ENCODE results near the gene PACSIN3. TPM values are rescaled to one million over a fixed set of nuclear protein-coding genes. Genes with fewer than 3 reads are reported as not detected.
A peak's percentile ranks its signal among the peaks of the same experiment; 100 is the strongest.

The PACSIN3 gene
- total and polyA plus RNA-seq, 2 of the 8 experiments (the other 6 are each of a cell fraction or from before 2014, with no cell fraction given), result 23.8 to 47.2 TPM

GRCh38 chr11:47185305-47186075 lies 744 bp downstream of the PACSIN3 start:
- H4K91ac ChIP-seq (replicated peaks; ENCODE audit: insufficient read length, low read length), result peak overlapping the region; percentile 94
- peak overlapping the region; percentile 81 for H3K27ac ChIP-seq (ENCODE audit: low read depth, low read length)
- peak overlapping the region; percentile 70 for H2BK120ac ChIP-seq (replicated peaks; ENCODE audit: low read depth, low read length)
- H4K20me1 ChIP-seq (replicated peaks in 1 of 2; ENCODE audit: control insufficient read depth in 1 of 2, insufficient read depth in 2 of 2, low read length in 2 of 2), result peaks cover 0 to 4% of the 10 kb centered on the region in 2 experiments
- H2AFZ ChIP-seq (ENCODE audit: low read length), result no peak overlapping the region
- peak overlapping the region; percentile 99 for H3K4ac ChIP-seq (replicated peaks; ENCODE audit: insufficient read length, low read depth, low read length)
- H3K4me2 ChIP-seq (ENCODE audit: insufficient read depth in 1 of 2, low read depth in 2 of 2, low read length in 2 of 2), result peak overlapping the region; percentile 66 to 82
- H3K18ac ChIP-seq (ENCODE audit: extremely low read depth, low read length), result peak overlapping the region; percentile 97
- H2BK5ac ChIP-seq (ENCODE audit: low read depth, low read length), result peak overlapping the region; percentile 91; the same call in 1 of the 2 replicates
- WGBS, 2 experiments (ENCODE audit: extremely low coverage in 1 of 2, insufficient coverage in 1 of 2, insufficient read length in 1 of 2, insufficient replicate concordance in 2 of 2, low coverage in 1 of 2, low lambda C conversion rate in 2 of 2, missing lambda C conversion rate in 1 of 2), result 4% methylated on average over 35 of the region's 50 CpGs; no CpG with 5 or more reads in 1 of the 2 experiments
- H2BK12ac ChIP-seq (ENCODE audit: low read depth, low read length), result 0 out of 2 replicates have a peak overlapping the region, but pooled peaks have one; percentile 71
- peaks cover 3% of the 10 kb centered on the region; the same call in 1 of the 2 replicates for H3K79me1 ChIP-seq (ENCODE audit: low read depth, low read length)
- peaks cover 0 to 8% (median 6%) of the 10 kb centered on the region in 4 experiments; a peak in 5 of 7 replicates for H3K4me1 ChIP-seq (replicated peaks in 1 of 4; ENCODE audit: control insufficient read depth in 3 of 4, insufficient read depth in 4 of 4, low read length in 3 of 4)
- H2BK20ac ChIP-seq (ENCODE audit: low read length), result no peak overlapping the region
- H3K23me2 ChIP-seq (ENCODE audit: low read depth, low read length), result peaks cover 12% of the 10 kb centered on the region; the same call in 1 of the 2 replicates
- no peaks in the 10 kb centered on the region for H3K9me3 ChIP-seq (ENCODE audit: insufficient read depth in 2 of 2, low read depth in 1 of 2, low read length in 1 of 2)
- H3K36me3 ChIP-seq (ENCODE audit: control insufficient read depth in 2 of 4, insufficient read depth in 4 of 4, low read length in 3 of 4), result peaks cover 2 to 4% (median 3%) of the 10 kb centered on the region in 4 experiments; a peak in 3 of 8 replicates
- H3K14ac ChIP-seq (ENCODE audit: insufficient read length), result no peak overlapping the region
- H2AK5ac ChIP-seq (ENCODE audit: low read depth, low read length), result no peak overlapping the region
- peak overlapping the region; percentile 95 for H4K8ac ChIP-seq (ENCODE audit: extremely low read depth, insufficient read depth, low read length)
- peak overlapping the region; percentile 75 to 93 (median 89) for H3K9ac ChIP-seq (replicated peaks in 1 of 4; ENCODE audit: extremely low read depth in 1 of 4, low read depth in 3 of 4, low read length in 3 of 4)
- peaks cover 0 to 16% of the 10 kb centered on the region in 2 experiments; a peak in 3 of 4 replicates for H3K79me2 ChIP-seq (ENCODE audit: control insufficient read depth in 1 of 2, insufficient read depth in 2 of 2, low read length in 2 of 2)
- peak overlapping the region; percentile 98 for H4K5ac ChIP-seq (ENCODE audit: insufficient read length, low read depth, low read length)
- peak; percentile 87 to 91 for DNase-seq (ENCODE audit: low read depth in 1 of 2, low spot score in 2 of 2)
- peak overlapping the region; percentile 88; the same call in 1 of the 2 replicates for H2BK15ac ChIP-seq (ENCODE audit: low read length)
- peak overlapping the region; percentile 62 to 92 (median 82) for H3K4me3 ChIP-seq (ENCODE audit: extremely low read depth in 1 of 4, insufficient read depth in 2 of 4, low read depth in 3 of 4, low read length in 4 of 4)
- no peak overlapping the region for H3K23ac ChIP-seq (ENCODE audit: insufficient read length)
- ChIA-PET POLR2A (ENCODE audit: partially characterized antibody) (interaction anchor here (0.6 to 3.9 kb wide), 22 partner anchors 9 to 341 kb away, joined by 3 to 30 read pairs (median 4); partner anchors contain the start of genes ACP2, DDB2 and NR1H3), CTCF (ENCODE audit: partially characterized antibody) (interaction anchor here (0.8 to 16.6 kb wide), 17 partner anchors 9 to 171 kb away, joined by 3 to 247 read pairs (median 4); partner anchors contain the start of genes ACP2, DDB2 and NR1H3)
- peak overlapping the region; percentile 90 for H3K56ac ChIP-seq (replicated peaks; ENCODE audit: insufficient read length, low read depth, low read length)
- FAIRE-seq, result no peak
- peaks cover 0 to 6% (median 0%) of the 10 kb centered on the region in 4 experiments; a peak in 3 of 7 replicates for H3K27me3 ChIP-seq (replicated peaks in 1 of 4; ENCODE audit: control insufficient read depth in 3 of 4, extremely low read depth in 1 of 4, insufficient read depth in 3 of 4, low read length in 3 of 4)
- TF ChIP-seq CHD1 (IDR thresholded peaks at IDR 0.05; ENCODE audit: low read depth, low read length) (no peak), SAP30 (IDR thresholded peaks at IDR 0.05; ENCODE audit: insufficient read depth, insufficient replicate concordance, low read length) (no peak), SP1 (IDR thresholded peaks at IDR 0.05; ENCODE audit: low read depth, low read length) (peak; percentile 44; the same call in 1 of the 2 replicates), MAX (IDR thresholded peaks at IDR 0.05) (peak; percentile 57), KDM4A (IDR thresholded peaks at IDR 0.05; ENCODE audit: low read depth, low read length, severe bottlenecking) (peak; percentile 1), POU5F1 (IDR thresholded peaks at IDR 0.05; ENCODE audit: low read depth, low read length) (no peak)
- TF ChIP-seq, protein P1, sequence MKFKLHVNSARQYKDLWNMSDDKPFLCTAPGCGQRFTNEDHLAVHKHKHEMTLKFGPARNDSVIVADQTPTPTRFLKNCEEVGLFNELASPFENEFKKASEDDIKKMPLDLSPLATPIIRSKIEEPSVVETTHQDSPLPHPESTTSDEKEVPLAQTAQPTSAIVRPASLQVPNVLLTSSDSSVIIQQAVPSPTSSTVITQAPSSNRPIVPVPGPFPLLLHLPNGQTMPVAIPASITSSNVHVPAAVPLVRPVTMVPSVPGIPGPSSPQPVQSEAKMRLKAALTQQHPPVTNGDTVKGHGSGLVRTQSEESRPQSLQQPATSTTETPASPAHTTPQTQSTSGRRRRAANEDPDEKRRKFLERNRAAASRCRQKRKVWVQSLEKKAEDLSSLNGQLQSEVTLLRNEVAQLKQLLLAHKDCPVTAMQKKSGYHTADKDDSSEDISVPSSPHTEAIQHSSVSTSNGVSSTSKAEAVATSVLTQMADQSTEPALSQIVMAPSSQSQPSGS (IDR thresholded peaks at IDR 0.05; ENCODE audit: low read length), result peak; percentile 86; the same call in 1 of the 2 replicates
